OCI-LY1 (cell line): ENCODE measurements around the gene GOLIM4.

Source experiments
- H2AFZ ChIP-seq: fragments of 200-600 bp; sonication (generic), shearing (Covaris generic); 2 replicates; pipeline ENCODE4 v1.6.0; 2014; ENCODE audit warnings: antibody characterized with exemption, mild to moderate bottlenecking, low read length
- H3F3A ChIP-seq: fragments of 200-600 bp; sonication (generic), shearing (Covaris generic); 2 replicates; pipeline ENCODE4 v1.6.0; 2014; ENCODE audit warnings: mild to moderate bottlenecking, antibody characterized with exemption, low read length, moderate library complexity; ENCODE audit not compliant: insufficient read depth
- H3K27ac ChIP-seq: fragments of 200-600 bp; sonication (generic); 2 replicates; pipeline ENCODE4 v1.5.1; 2014; ENCODE audit warnings: low read length, mixed run types, mild to moderate bottlenecking, low read depth; ENCODE audit not compliant: poor library complexity, severe bottlenecking
- H3K27me3 ChIP-seq: fragments of 200-600 bp; sonication (generic); 2 replicates; pipeline ENCODE4 v1.6.0; 2014; ENCODE audit warnings: antibody characterized with exemption, mild to moderate bottlenecking, low read length, moderate library complexity; ENCODE audit not compliant: insufficient read depth
- H3K36me3 ChIP-seq: fragments of 200-600 bp; sonication (generic); 2 replicates; pipeline ENCODE4 v1.6.1; 2014; ENCODE audit warnings: mild to moderate bottlenecking, antibody characterized with exemption, low read length, moderate library complexity, mixed read lengths; ENCODE audit not compliant: insufficient read depth
- H3K4me1 ChIP-seq: fragments of 200-600 bp; sonication (generic); 2 replicates; pipeline ENCODE4 v1.5.1; 2014; ENCODE audit warnings: mild to moderate bottlenecking, low read length, moderate library complexity; ENCODE audit not compliant: insufficient read depth, severe bottlenecking
- H3K4me2 ChIP-seq: fragments of 200-600 bp; sonication (generic), shearing (Covaris generic); 2 replicates; pipeline ENCODE4 v1.6.1; 2014; ENCODE audit warnings: low read length
- H3K4me3 ChIP-seq: fragments of 200-600 bp; sonication (generic); 2 replicates; pipeline ENCODE4 v1.5.1; 2014; ENCODE audit warnings: low read length, low read depth, mild to moderate bottlenecking, mixed read lengths; ENCODE audit not compliant: poor library complexity, severe bottlenecking
- H3K79me2 ChIP-seq: fragments of 200-600 bp; shearing (Covaris generic); 2 replicates; pipeline ENCODE4 v1.6.1; 2016; ENCODE audit warnings: mixed run types, low read length, mixed read lengths; ENCODE audit not compliant: insufficient read depth
- H3K9ac ChIP-seq: fragments of 200-600 bp; sonication (generic), shearing (Covaris generic); 2 replicates; pipeline ENCODE4 v1.6.1; 2014; ENCODE audit warnings: mild to moderate bottlenecking, low read length, mixed read lengths
- H3K9me2 ChIP-seq: fragments of 200-600 bp; sonication (generic), shearing (Covaris generic); 2 replicates; pipeline ENCODE4 v1.6.1; 2014; ENCODE audit warnings: low read depth, mild to moderate bottlenecking, low read length, mixed read lengths
- H3K9me3 ChIP-seq: fragments of 200-600 bp; shearing (Covaris generic); 2 replicates; pipeline ENCODE4 v1.6.1; 2014; ENCODE audit warnings: low read length, mixed read lengths
- H4K20me1 ChIP-seq: fragments of 200-600 bp; sonication (generic), shearing (Covaris generic); 2 replicates; pipeline ENCODE4 v1.6.0; 2016; ENCODE audit warnings: mild to moderate bottlenecking, low read length; ENCODE audit not compliant: insufficient read depth
- CTCF ChIP-seq: fragments of 200-600 bp; sonication (generic), shearing (Covaris generic); IDR thresholded peaks from 2 replicates; pipeline ENCODE4 v1.5.1; 2017; ENCODE audit warnings: mild to moderate bottlenecking, antibody characterized with exemption, low read length, moderate library complexity, mixed read lengths
- EZH2 ChIP-seq: fragments of 200-600 bp; sonication (generic), shearing (Covaris generic); IDR thresholded peaks from 2 replicates; pipeline ENCODE4 v1.8.0; 2017; ENCODE audit warnings: borderline replicate concordance, mixed run types, mild to moderate bottlenecking, antibody characterized with exemption, low read length, moderate library complexity, mixed read lengths

The GOLIM4 gene

GRCh38 chr3:168051531-168052471 is 43.9 kb downstream of the GOLIM4 start:
- Histone ChIP-seq H3K27ac (no peak overlapping the region), H3F3A (no peaks in the 10 kb centered on the region), H3K9ac (no peak overlapping the region), H3K9me3 (0 out of 2 replicates have a peak, but pooled peaks cover 3% of the 10 kb centered on the region), H3K4me2 (no peak overlapping the region), H3K4me3 (no peak overlapping the region), H4K20me1 (no peaks in the 10 kb centered on the region), H3K36me3 (peaks cover 3% of the 10 kb centered on the region; the same call in 1 of the 2 replicates), H3K9me2 (no peaks in the 10 kb centered on the region), H2AFZ (no peak overlapping the region), H3K4me1 (peaks cover 8% of the 10 kb centered on the region), H3K79me2 (no peaks in the 10 kb centered on the region), H3K27me3 (no peaks in the 10 kb centered on the region)
- no peak for TF ChIP-seq CTCF
- TF ChIP-seq EZH2, result no peak

- no peaks in the 10 kb centered on the region for H3K27me3 ChIP-seq
- H3K4me3 ChIP-seq, result no peak overlapping the region
- H3K27ac ChIP-seq, result no peak overlapping the region
- TF ChIP-seq CTCF (no peak), EZH2 (no peak)
- no peaks in the 10 kb centered on the region for H3F3A ChIP-seq
- no peaks in the 10 kb centered on the region for H3K9me2 ChIP-seq
- no peak overlapping the region for H3K9ac ChIP-seq
- H3K4me1 ChIP-seq, result peaks cover 8% of the 10 kb centered on the region
- 0 out of 2 replicates have a peak, but pooled peaks cover 3% of the 10 kb centered on the region for H3K9me3 ChIP-seq
- peaks cover 3% of the 10 kb centered on the region; the same call in 1 of the 2 replicates for H3K36me3 ChIP-seq
- H3K79me2 ChIP-seq, result no peaks in the 10 kb centered on the region
- H2AFZ ChIP-seq, result no peak overlapping the region
- H3K4me2 ChIP-seq, result no peak overlapping the region
- H4K20me1 ChIP-seq, result no peaks in the 10 kb centered on the region
Observed at GRCh38 chr3:168051070-168051469, 44.7 kb downstream of the GOLIM4 start.

GRCh38 chr3:168049367-168049974 is 46.3 kb downstream of the GOLIM4 start:
- Histone ChIP-seq H3K27me3 (no peaks in the 10 kb centered on the region), H3K79me2 (no peaks in the 10 kb centered on the region), H2AFZ (no peak overlapping the region), H3K4me2 (no peak overlapping the region), H3K4me1 (peaks cover 8% of the 10 kb centered on the region), H3K4me3 (no peak overlapping the region), H3K36me3 (no peaks in the 10 kb centered on the region), H3F3A (no peaks in the 10 kb centered on the region), H3K9ac (no peak overlapping the region), H3K27ac (no peak overlapping the region), H3K9me2 (no peaks in the 10 kb centered on the region), H3K9me3 (no peaks in the 10 kb centered on the region), H4K20me1 (no peaks in the 10 kb centered on the region)
- TF ChIP-seq EZH2, result no peak
